Memory B cell (primary cell): ENCODE measurements around the gene MRPS18A.
"Not testable (repeated sequence)": the region's sequence is repeated elsewhere in the genome, so short reads cannot be mapped to it uniquely, and the experiment has no call there.

Experiments used
- ATAC-seq: fragments of 150-1000 bp; cut with Tn5 transposase; 2 replicates; pipeline ENCODE4 v1.10.0; 2021; ENCODE audit warnings: low read depth, mild to moderate bottlenecking, moderate library complexity
- DNase-seq, 2 donors: peaks; one replicate each; pipeline ENCODE4 v3.0.0; 2022; ENCODE audit warnings: low spot score in 2 of 2
- H3K27ac Mint-ChIP-seq: one replicate; pipeline ENCODE4 v1.8.0; 2022; ENCODE audit warnings: mild to moderate bottlenecking, moderate library complexity, mixed read lengths
- H3K27me3 Mint-ChIP-seq: one replicate; pipeline ENCODE4 v1.8.0; 2022; ENCODE audit warnings: mixed read lengths
- H3K36me3 Mint-ChIP-seq: one replicate; pipeline ENCODE4 v1.8.0; 2022; ENCODE audit warnings: mild to moderate bottlenecking, mixed read lengths
- H3K4me1 Mint-ChIP-seq: one replicate; pipeline ENCODE4 v1.8.0; 2022; ENCODE audit warnings: mixed read lengths
- H3K4me3 Mint-ChIP-seq: one replicate; pipeline ENCODE4 v1.8.0; 2022; ENCODE audit warnings: mild to moderate bottlenecking, moderate library complexity, mixed read lengths
- H3K9me3 Mint-ChIP-seq: one replicate; pipeline ENCODE4 v1.8.0; 2022; ENCODE audit warnings: mixed read lengths

The MRPS18A gene

DNA sequence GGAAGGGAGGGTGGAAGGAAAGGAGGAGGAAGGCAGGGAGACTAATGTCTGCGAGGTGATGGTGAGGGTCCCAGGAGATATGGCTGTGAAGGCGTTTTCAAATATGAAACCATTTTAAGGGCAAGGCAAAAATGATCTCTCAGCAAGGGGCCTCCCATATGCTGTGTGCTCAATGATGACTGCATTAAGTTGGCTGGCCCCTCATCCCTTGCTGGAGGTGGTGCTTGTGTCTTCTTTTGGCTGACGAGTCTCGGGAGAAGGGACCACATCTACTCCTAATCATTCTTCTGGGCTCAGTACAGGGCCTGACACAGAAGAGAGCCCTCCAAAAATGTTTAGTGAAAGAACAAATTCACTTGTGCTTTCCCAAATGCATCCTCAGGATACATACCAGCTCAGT, 23.0 kb upstream of the MRPS18A start:
- Mint-ChIP-seq H3K27me3 (peaks cover 2% of the 10 kb centered on the region), H3K27ac (no peak overlapping the region), H3K9me3 (no peaks in the 10 kb centered on the region), H3K36me3 (no peaks in the 10 kb centered on the region), H3K4me3 (no peak overlapping the region), H3K4me1 (peaks cover 45% of the 10 kb centered on the region)
- ATAC-seq (no peak), DNase-seq (no peak)

GRCh38 chr6:43709654-43710303, 22.2 kb upstream of the MRPS18A start:
- Mint-ChIP-seq H3K9me3 (no peaks in the 10 kb centered on the region), H3K27ac (peak overlapping the region; percentile 28), H3K36me3 (no peaks in the 10 kb centered on the region)

DNA sequence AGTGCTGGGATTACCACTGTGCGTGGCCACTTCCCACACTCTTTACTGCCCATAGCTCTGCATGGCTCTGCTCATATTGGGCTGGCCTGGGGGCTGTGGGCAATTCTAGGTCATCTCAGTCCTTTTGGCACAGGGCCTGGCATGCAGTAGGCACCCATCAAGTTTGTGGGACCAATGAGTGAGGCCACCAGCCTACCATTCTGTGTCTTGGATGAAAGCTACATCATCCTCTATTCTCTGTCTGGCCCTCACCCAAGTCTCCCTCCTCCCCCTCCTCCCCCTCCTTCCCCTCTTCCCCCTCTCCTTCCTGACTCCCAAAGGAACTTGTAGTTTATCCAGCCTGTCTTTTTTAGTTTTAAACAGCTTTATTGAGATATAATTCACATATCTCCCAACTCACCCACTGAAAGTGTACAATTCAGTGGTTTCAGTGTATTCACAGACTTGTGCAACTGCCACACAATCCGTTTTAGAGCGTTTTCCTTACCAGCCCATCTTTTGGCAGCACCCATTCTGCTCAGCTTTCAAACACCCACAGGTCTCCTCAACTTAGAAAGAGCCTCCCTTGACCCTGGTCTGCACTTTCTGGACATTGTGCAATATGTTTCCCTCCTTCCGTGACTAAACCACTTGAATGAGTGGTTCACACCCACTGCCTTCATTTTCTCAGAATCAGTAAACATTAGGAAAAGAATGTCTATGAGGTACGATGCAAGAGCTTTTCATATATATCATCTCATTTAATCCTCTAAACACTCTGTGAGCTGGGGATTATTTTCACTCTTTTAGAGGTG, 21.5 kb upstream of the MRPS18A start:
- no peak overlapping the region for H3K4me3 Mint-ChIP-seq
- peaks cover 45% of the 10 kb centered on the region for H3K4me1 Mint-ChIP-seq
- DNase-seq = no peak
- H3K36me3 Mint-ChIP-seq = no peaks in the 10 kb centered on the region
- no peaks in the 10 kb centered on the region for H3K9me3 Mint-ChIP-seq
- no peak overlapping the region for H3K27ac Mint-ChIP-seq
- H3K27me3 Mint-ChIP-seq = peaks cover 2% of the 10 kb centered on the region
- ATAC-seq = no peak

More at GRCh38 chr6:43709654-43710303, 22.2 kb upstream of the MRPS18A start:
- ATAC-seq (no peak), DNase-seq (no peak)
- Mint-ChIP-seq H3K4me3 (no peak overlapping the region), H3K27me3 (peaks cover 2% of the 10 kb centered on the region), H3K4me1 (peaks cover 48% of the 10 kb centered on the region)

DNA sequence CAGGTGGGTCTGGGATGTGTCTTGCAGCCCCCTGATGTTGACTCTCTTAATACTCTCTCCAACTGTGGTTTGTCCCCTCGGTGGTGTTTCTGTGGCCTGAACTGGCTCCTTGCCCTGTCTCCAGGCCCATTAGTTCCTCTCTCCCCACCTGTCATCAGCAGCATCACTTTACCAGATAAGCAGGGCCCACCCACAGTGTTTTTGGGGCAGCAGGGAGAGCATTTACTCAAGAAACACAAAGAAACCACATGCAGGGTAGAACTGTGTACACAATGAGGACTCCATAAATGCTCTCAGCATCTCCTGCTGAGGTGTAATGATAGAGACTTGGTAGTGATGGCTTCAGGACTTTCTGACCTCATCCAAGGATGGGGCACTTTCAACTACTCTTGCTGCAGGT, 20.2 kb upstream of the MRPS18A start:
- no peaks in the 10 kb centered on the region for H3K36me3 Mint-ChIP-seq
- ATAC-seq (no peak), DNase-seq (no peak)
- no peak overlapping the region for H3K4me3 Mint-ChIP-seq
- H3K9me3 Mint-ChIP-seq = no peaks in the 10 kb centered on the region
- no peak overlapping the region for H3K27ac Mint-ChIP-seq
- H3K27me3 Mint-ChIP-seq = peaks cover 2% of the 10 kb centered on the region
- H3K4me1 Mint-ChIP-seq = peaks cover 46% of the 10 kb centered on the region

GRCh38 chr6:43707269-43707668, 19.7 kb upstream of the MRPS18A start:
- peak overlapping the region; percentile 88 for H3K27ac Mint-ChIP-seq
- no peak for ATAC-seq
- no peak overlapping the region for H3K4me3 Mint-ChIP-seq
- no peak for DNase-seq
- peaks cover 42% of the 10 kb centered on the region for H3K4me1 Mint-ChIP-seq
- H3K9me3 Mint-ChIP-seq = no peaks in the 10 kb centered on the region
- peaks cover 2% of the 10 kb centered on the region for H3K27me3 Mint-ChIP-seq
- H3K36me3 Mint-ChIP-seq = no peaks in the 10 kb centered on the region

DNA sequence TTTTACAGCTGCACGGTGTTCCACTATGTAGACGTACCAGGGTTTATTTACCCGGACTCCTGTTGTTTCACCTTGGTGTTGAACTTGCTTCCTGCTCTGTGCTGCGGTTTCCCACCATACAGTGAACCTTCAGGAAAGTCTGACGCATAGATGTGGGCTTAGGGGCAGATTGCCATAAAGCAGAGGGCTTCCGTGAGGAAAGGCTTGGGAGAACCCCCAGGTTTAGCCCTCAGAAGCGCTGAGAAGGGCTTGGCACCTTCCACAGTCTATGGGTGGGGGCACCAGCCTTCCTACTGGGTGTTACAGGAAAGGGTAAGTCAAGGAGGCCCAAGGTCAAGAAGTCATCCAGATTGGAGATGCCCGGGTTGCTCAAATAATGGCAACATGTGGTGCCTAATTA, 19.2 kb upstream of the MRPS18A start:
- no peaks in the 10 kb centered on the region for H3K36me3 Mint-ChIP-seq
- ATAC-seq (no peak), DNase-seq (no peak)
- H3K27me3 Mint-ChIP-seq = peaks cover 2% of the 10 kb centered on the region
- peak overlapping the region; percentile 53 for H3K4me3 Mint-ChIP-seq
- H3K27ac Mint-ChIP-seq = peak overlapping the region; percentile 88
- H3K4me1 Mint-ChIP-seq = peaks cover 41% of the 10 kb centered on the region
- H3K9me3 Mint-ChIP-seq = no peaks in the 10 kb centered on the region

DNA sequence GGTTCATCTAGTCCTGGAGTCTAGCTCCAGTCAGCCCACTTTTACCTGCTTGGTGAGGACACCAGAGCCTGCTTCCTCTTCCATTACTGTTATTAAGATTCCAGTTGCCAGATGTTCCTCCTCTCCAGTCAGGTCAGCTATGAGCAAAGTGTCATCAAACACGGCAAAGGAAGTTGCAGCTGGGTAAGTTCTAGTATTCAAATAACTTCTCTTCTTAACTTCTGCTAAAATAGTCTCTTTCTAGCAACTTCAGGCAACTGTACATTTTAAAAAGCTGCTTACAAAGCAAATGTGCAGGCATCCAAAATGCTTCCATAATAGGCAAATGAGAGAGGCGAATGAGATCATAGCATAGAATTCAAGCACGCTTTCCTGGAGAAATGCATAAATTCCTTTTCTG, 18.4 kb upstream of the MRPS18A start:
- peaks cover 39% of the 10 kb centered on the region for H3K4me1 Mint-ChIP-seq
- DNase-seq (peak in 1 of 2 donors; percentile 37), ATAC-seq (peak; percentile 62)
- peaks cover 2% of the 10 kb centered on the region for H3K27me3 Mint-ChIP-seq
- H3K36me3 Mint-ChIP-seq = no peaks in the 10 kb centered on the region
- H3K4me3 Mint-ChIP-seq = peak overlapping the region; percentile 83
- no peaks in the 10 kb centered on the region for H3K9me3 Mint-ChIP-seq
- H3K27ac Mint-ChIP-seq = peak overlapping the region; percentile 88

DNA sequence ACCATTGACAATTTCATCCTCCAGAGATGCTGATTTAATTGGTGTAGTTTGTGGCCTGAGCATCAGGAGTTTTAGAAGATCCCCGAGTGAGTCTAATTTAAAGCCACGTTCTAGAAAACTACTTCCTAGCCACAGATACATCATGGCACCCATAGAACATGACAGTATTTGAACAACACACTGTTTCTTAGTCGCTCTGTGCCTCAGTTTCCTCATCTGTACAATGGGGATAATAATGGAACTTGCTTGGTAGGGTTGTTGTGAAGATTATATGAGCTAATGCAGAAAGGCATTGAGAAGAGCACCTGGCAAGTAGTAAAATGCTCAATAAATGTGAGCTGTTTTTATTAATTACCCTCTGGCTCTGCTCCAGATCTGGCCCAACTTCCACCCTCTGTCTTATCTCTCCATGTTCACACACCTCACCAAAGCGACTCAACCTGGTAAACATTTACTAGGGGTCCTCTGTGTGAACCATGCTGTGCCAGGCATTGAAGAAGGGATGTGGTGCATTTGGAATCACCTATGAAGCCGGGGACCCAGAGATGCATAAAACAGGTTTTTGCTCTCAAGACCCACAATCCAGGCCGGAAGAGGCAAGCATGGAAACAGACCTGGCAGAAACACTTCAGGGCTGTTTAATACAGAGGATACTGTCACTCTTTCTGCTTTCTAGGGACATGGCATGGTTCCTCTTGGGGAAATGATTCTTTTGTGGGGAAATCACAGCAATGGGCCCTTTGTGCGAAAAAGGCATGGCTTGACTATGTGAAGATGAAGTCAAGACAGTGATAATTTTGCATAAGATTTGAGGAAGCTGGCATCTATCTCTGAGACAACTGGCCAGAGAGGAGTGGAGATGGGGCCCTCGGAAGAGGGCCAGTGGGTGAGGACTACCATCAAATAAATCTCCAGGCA, 16.2 kb upstream of the MRPS18A start:
- DNase-seq (peak in 1 of 2 donors; percentile 62), ATAC-seq (peak; percentile 77)
- Mint-ChIP-seq H3K9me3 (no peaks in the 10 kb centered on the region), H3K4me3 (peak overlapping the region; percentile 27), H3K4me1 (peaks cover 36% of the 10 kb centered on the region), H3K27ac (peak overlapping the region; percentile 37), H3K27me3 (peaks cover 2% of the 10 kb centered on the region), H3K36me3 (no peaks in the 10 kb centered on the region)

GRCh38 chr6:43702534-43703440, 15.2 kb upstream of the MRPS18A start:
- Mint-ChIP-seq H3K27ac (peak overlapping the region; percentile 11), H3K4me3 (no peak overlapping the region), H3K27me3 (peaks cover 2% of the 10 kb centered on the region), H3K4me1 (peaks cover 35% of the 10 kb centered on the region), H3K36me3 (no peaks in the 10 kb centered on the region), H3K9me3 (no peaks in the 10 kb centered on the region)
- DNase-seq (peak; percentile 41 to 52), ATAC-seq (peak; percentile 49)

DNA sequence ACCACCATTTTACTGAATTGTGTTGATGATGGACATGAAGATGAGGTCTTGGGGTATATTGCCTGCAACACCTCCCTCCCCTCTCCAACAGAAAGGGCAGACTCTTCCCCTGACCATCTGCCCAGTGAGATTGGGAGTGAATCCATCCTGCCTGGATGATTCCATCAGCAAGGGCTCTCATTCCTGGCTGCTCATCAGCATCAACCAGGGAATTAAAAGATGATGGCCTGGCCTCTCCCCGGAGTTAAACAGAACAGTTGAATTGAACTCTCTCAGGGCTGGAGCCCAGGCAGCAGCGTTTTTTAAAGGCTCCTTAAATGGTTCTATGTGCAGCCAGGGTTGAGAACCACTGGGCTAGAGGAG, 14.6 kb upstream of the MRPS18A start:
- peaks cover 2% of the 10 kb centered on the region for H3K27me3 Mint-ChIP-seq
- H3K27ac Mint-ChIP-seq = peak overlapping the region; percentile 11
- no peak overlapping the region for H3K4me3 Mint-ChIP-seq
- no peaks in the 10 kb centered on the region for H3K36me3 Mint-ChIP-seq
- no peak for DNase-seq
- H3K4me1 Mint-ChIP-seq = peaks cover 33% of the 10 kb centered on the region
- no peak for ATAC-seq
- no peaks in the 10 kb centered on the region for H3K9me3 Mint-ChIP-seq

GRCh38 chr6:43700939-43701560, 13.5 kb upstream of the MRPS18A start:
- H3K27me3 Mint-ChIP-seq, H3K27ac Mint-ChIP-seq, H3K36me3 Mint-ChIP-seq, DNase-seq, H3K9me3 Mint-ChIP-seq, ATAC-seq, H3K4me3 Mint-ChIP-seq: not testable (repeated sequence)
- peaks cover 23% of the 10 kb centered on the region for H3K4me1 Mint-ChIP-seq

DNA sequence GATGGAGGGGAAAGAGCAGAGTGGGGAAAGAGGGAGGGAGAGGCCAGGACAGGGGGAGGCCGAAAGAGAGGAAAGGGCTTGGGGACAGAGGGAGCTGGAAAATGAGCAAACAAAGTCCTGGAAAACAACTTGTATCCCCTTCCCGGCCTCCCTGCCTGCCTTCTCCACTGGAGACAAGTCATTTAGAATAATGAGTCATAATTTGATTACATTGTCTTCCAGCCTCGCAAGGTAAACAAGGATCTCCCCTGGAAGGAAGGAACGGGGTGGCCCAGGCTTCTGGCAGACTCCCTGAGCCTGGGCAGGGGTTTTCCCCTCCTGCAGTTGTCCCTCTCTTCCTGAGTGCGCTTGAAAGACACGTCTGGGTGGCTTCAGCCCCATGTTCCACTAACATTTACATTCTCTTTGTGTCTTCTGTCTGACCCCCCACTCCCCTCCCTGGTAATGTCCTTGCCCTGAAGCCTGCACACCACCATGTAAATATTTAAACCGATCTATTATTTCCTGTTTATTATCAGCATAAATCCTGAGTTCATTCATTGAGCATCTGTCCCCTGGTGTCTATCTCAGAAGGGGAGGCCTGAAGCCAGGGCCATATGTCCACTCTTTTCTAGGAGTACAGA, 12.1 kb upstream of the MRPS18A start:
- ATAC-seq (no peak), DNase-seq (no peak)
- peaks cover 2% of the 10 kb centered on the region for H3K27me3 Mint-ChIP-seq

More for the DNA sequence above, 12.1 kb upstream of the MRPS18A start:
- Mint-ChIP-seq H3K27ac (no peak overlapping the region), H3K9me3 (no peaks in the 10 kb centered on the region), H3K4me1 (peaks cover 11% of the 10 kb centered on the region), H3K36me3 (no peaks in the 10 kb centered on the region), H3K4me3 (peak overlapping the region; percentile 17)
